NCI-H526 treated with DMSO at 0.1 percent for 48 hours (cell line): ENCODE measurements around the gene UROD.

ENCODE experiments used
- DNase-seq: peaks from one replicate; lab custom pipeline; 2025; lab: John Stamatoyannopoulos, UW

UROD gene

GRCh38 chr1:45008516-45008915, 3.5 kb upstream of the UROD start:
- DNase-seq, result no peak

GRCh38 chr1:45009296-45009865, 2.7 kb upstream of the UROD start:
- DNase-seq, result no peak

- peak; percentile 58 for DNase-seq
Measured at GRCh38 chr1:45009956-45010854, 1.8 kb upstream of the UROD start.

GRCh38 chr1:45010855-45011811, 921 bp upstream of the UROD start, which contains the start of gene HECTD3:
HECTD3 (minus strand) TSS chr1:45011324; CDS start chr1:45011257, 67 bp downstream.
- DNase-seq, result peak; percentile 88

GRCh38 chr1:45012639-45013278, 705 bp downstream of the UROD start:
- no peak for DNase-seq

GRCh38 chr1:45013551-45014209, 1.6 kb downstream of the UROD start:
- DNase-seq, result no peak

GRCh38 chr1:45014321-45015028, 2.4 kb downstream of the UROD start:
- DNase-seq, result peak; percentile 69

- no peak for DNase-seq
Measured at GRCh38 chr1:45015683-45016082, 3.6 kb downstream of the UROD start.

- DNase-seq, result no peak
Measured at GRCh38 chr1:45016090-45016697, 4.1 kb downstream of the UROD start.

GRCh38 chr1:45016767-45017166, 4.7 kb downstream of the UROD start:
- no peak for DNase-seq

- DNase-seq, result peak; percentile 69
Measured at GRCh38 chr1:45018599-45019230, 6.7 kb downstream of the UROD start.

GRCh38 chr1:45023663-45024062, 11.6 kb downstream of the UROD start:
- no peak for DNase-seq

GRCh38 chr1:45026446-45026845, 14.4 kb downstream of the UROD start:
- DNase-seq, result no peak

GRCh38 chr1:45032837-45033236, 20.8 kb downstream of the UROD start:
- DNase-seq, result no peak

- no peak for DNase-seq
Measured at GRCh38 chr1:45033356-45033755, 21.3 kb downstream of the UROD start.

- no peak for DNase-seq
Measured at GRCh38 chr1:45035631-45036301, 23.7 kb downstream of the UROD start.

GRCh38 chr1:45037456-45037855, 25.4 kb downstream of the UROD start:
- no peak for DNase-seq

GRCh38 chr1:45038240-45038639, 26.2 kb downstream of the UROD start:
- no peak for DNase-seq
